Measurements from ENCODE around the gene STXBP6.

GRCh38 chr14:24861083-24861630, 188.8 kb downstream of the STXBP6 start:
- TF ChIP-seq CTCF (IDR thresholded peaks at IDR 0.05) (no peak), POLR2A (IDR thresholded peaks at IDR 0.05) (no peak)
